HL-60 (cell line): ENCODE results near the gene SLC35E3.

Experiments
- DNase-seq, 2 experiments: peaks; one replicate each; pipeline ENCODE4 v3.0.0-alpha.2; 2010 to 2020; ENCODE audit warnings: low read depth in 1 of 2, low spot score in 1 of 2
- H3K27ac ChIP-seq: fragments of 250-450 bp; sonication (Bioruptor Pico); replicated peaks from 2 replicates; pipeline ENCODE4 v1.5.1; 2020; ENCODE audit warnings: mild to moderate bottlenecking, moderate library complexity
- H3K27me3 ChIP-seq: fragments of 250-450 bp; sonication (Bioruptor Pico); 2 replicates; pipeline ENCODE4 v1.5.1; 2021; ENCODE audit warnings: mild to moderate bottlenecking, moderate library complexity; ENCODE audit not compliant: insufficient read depth, poor library complexity, severe bottlenecking
- H3K4me3 ChIP-seq: replicated peaks from 2 replicates; pipeline ENCODE4 v1.5.1; 2011; ENCODE audit warnings: mild to moderate bottlenecking, control low read depth, low read length; ENCODE audit not compliant: insufficient read depth
- CTCF ChIP-seq: IDR thresholded peaks from one replicate; pipeline ENCODE4 v1.5.1; 2011; ENCODE audit warnings: low read length, control low read depth, inconsistent platforms; ENCODE audit not compliant: insufficient read depth
- GABPA ChIP-seq: IDR thresholded peaks from 2 replicates; pipeline ENCODE4 v1.6.1; 2012; ENCODE audit warnings: low read depth
- POLR2AphosphoS5 ChIP-seq: IDR thresholded peaks from 2 replicates; pipeline ENCODE4 v1.6.1; 2012; ENCODE audit warnings: low read depth
- REST ChIP-seq: IDR thresholded peaks from 2 replicates; pipeline ENCODE4 v1.6.1; 2012; ENCODE audit warnings: low read depth; ENCODE audit not compliant: insufficient replicate concordance
- SPI1 ChIP-seq: IDR thresholded peaks from 2 replicates; pipeline ENCODE4 v1.6.1; 2012; ENCODE audit warnings: low read depth, mild to moderate bottlenecking, borderline replicate concordance

SLC35E3 gene

GRCh38 chr12:68794653-68795251, 48.8 kb downstream of the SLC35E3 start:
- TF ChIP-seq CTCF (no peak), SPI1 (no peak), POLR2AphosphoS5 (no peak), GABPA (no peak), REST (no peak)
- no peak for DNase-seq
- Histone ChIP-seq H3K4me3 (no peak overlapping the region), H3K27me3 (no peaks in the 10 kb centered on the region), H3K27ac (no peak overlapping the region)

GRCh38 chr12:68796399-68796798, 50.4 kb downstream of the SLC35E3 start:
- H3K27me3 ChIP-seq, result no peaks in the 10 kb centered on the region
- H3K4me3 ChIP-seq, result no peak overlapping the region
- H3K27ac ChIP-seq, result no peak overlapping the region
- no peak for TF ChIP-seq SPI1
- no peak for TF ChIP-seq GABPA
- no peak for TF ChIP-seq CTCF
- no peak for TF ChIP-seq REST
- TF ChIP-seq POLR2AphosphoS5, result no peak
- DNase-seq, result no peak

- no peak overlapping the region for H3K27ac ChIP-seq
- no peak overlapping the region for H3K4me3 ChIP-seq
- TF ChIP-seq SPI1, result no peak
- no peak for TF ChIP-seq REST
- TF ChIP-seq POLR2AphosphoS5, result no peak
- TF ChIP-seq CTCF, result no peak
- no peak for TF ChIP-seq GABPA
- no peaks in the 10 kb centered on the region for H3K27me3 ChIP-seq
- no peak for DNase-seq
Observed at GRCh38 chr12:68798882-68799234, 52.9 kb downstream of the SLC35E3 start.
